ENCODE measurements around the gene ARMH3. TPM values are rescaled to one million over a fixed set of nuclear protein-coding genes. Genes with fewer than 3 reads are reported as not detected.

Gene ARMH3
- total and polyA plus RNA-seq, 4 donors: 14.0 to 25.1 (median 20.8) TPM

DNA sequence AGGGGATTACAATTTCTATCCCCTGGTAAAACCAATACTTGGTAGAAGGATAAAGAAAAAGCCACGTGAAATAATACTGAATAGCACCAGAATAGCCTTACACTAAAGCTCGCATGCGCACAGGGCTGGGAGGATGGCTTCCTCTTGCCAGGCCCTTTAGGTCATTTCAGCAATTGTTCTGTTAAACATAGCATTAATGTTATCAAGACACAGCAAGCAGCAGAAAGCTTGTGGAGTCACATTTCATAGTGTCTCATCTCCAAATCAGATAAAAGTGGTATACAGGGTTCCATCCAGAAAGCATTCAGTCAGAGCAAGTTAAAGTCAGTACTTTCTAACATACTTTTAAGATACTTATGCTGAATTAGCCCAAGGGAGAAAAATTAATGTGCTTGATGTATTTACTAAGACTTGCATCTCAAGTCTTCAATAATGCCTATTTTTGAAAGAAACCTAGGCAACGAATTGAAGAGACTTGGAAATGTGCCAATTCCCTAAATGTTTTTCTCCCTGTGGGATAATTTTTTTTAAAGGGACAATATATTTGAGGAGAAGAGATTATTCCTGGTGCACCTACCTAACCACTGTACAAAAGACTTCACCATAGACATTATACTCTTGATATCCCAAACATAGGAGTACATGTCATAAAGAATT, 258.4 kb downstream of the ARMH3 start:
- Histone ChIP-seq H3K27me3 (ENCODE audit: control insufficient read depth, insufficient read depth, low read length) (no peaks in the 10 kb centered on the region), H3K36me3 (ENCODE audit: control insufficient read depth, insufficient read depth, low read length) (peaks cover 59% of the 10 kb centered on the region), H3K4me3 (ENCODE audit: low read depth, low read length) (no peak overlapping the region), H3K4me1 (ENCODE audit: control insufficient read depth, insufficient read depth, low read length) (no peaks in the 10 kb centered on the region), H3K9me3 (ENCODE audit: control insufficient read depth, insufficient read depth, low read length) (no peaks in the 10 kb centered on the region), H3K27ac (ENCODE audit: low read depth, low read length) (no peak overlapping the region)
- no CpG with 5 or more reads among the region's 4 CpGs for WGBS (ENCODE audit: insufficient coverage)
- DNase-seq (ENCODE audit: low read depth in 4 of 6, low spot score in 6 of 6): no peak

Small RNAs within 50 kb of the gene (small RNA-seq; reads per million reads assigned to genes)
- gene AL500527.1 (ENCODE audit: low replicate concordance) (not detected), gene AL500527.2 (ENCODE audit: low replicate concordance) (not detected), gene RF00017 (ENCODE audit: low replicate concordance) (not detected), gene RF00019 (ENCODE audit: low replicate concordance) (not detected)

Other genes starting within 250 kb of the ARMH3 start
- gene OGA, start 237.7 kb downstream of the ARMH3 start, total RNA-seq: 100 to 1,000 TPM; 173 to 267 TPM
- gene OGA, start 237.7 kb downstream of the ARMH3 start, polyA plus RNA-seq (ENCODE audit: insufficient read length in 2 of 2): 100 to 1,000 TPM; 173 to 218 TPM
- gene KCNIP2, start 212.4 kb downstream of the ARMH3 start, total RNA-seq: 10 to 100 TPM; 11.0 to 14.4 TPM
- 10 to 100 TPM; 51.9 to 58.5 TPM for gene KCNIP2, start 212.4 kb downstream of the ARMH3 start, polyA plus RNA-seq (ENCODE audit: insufficient read length in 2 of 2)
- gene HPS6, start 9.2 kb upstream of the ARMH3 start, total RNA-seq: 10 to 100 TPM; 12.2 to 18.3 TPM
- gene HPS6, start 9.2 kb upstream of the ARMH3 start, polyA plus RNA-seq (ENCODE audit: insufficient read length in 2 of 2): 10 to 100 TPM; 12.7 to 12.9 TPM
- gene LDB1, start 64.2 kb upstream of the ARMH3 start, total RNA-seq: 10 to 100 TPM; 40.4 to 84.9 TPM
- gene LDB1, start 64.2 kb upstream of the ARMH3 start, polyA plus RNA-seq (ENCODE audit: insufficient read length in 2 of 2): 100 to 1,000 TPM in 1 of 2 donors, 10 to 100 TPM in 1; 95.7 to 102 TPM
- 10 to 100 TPM in 1 of 2 donors, 1 to 10 TPM in 1; 9.9 to 13.8 TPM for gene PPRC1, start 76.9 kb upstream of the ARMH3 start, total RNA-seq
- gene PPRC1, start 76.9 kb upstream of the ARMH3 start, polyA plus RNA-seq (ENCODE audit: insufficient read length in 2 of 2): 10 to 100 TPM; 23.6 to 30.0 TPM
- gene NOLC1, start 96.2 kb upstream of the ARMH3 start, total RNA-seq: 10 to 100 TPM; 36.1 to 45.3 TPM
- 100 to 1,000 TPM in 1 of 2 donors, 10 to 100 TPM in 1; 92.0 to 103 TPM for gene NOLC1, start 96.2 kb upstream of the ARMH3 start, polyA plus RNA-seq (ENCODE audit: insufficient read length in 2 of 2)
- under 1 TPM; 0.40 to 0.50 TPM for gene ELOVL3, start 170.1 kb upstream of the ARMH3 start, total RNA-seq
- gene ELOVL3, start 170.1 kb upstream of the ARMH3 start, polyA plus RNA-seq (ENCODE audit: insufficient read length in 2 of 2): under 1 TPM in 1 of 2 donors, not detected in 1; 0.42 TPM
- 1 to 10 TPM in 1 of 2 donors, not detected in 1; 1.6 TPM for gene PITX3, start 185.3 kb upstream of the ARMH3 start, total RNA-seq
- under 1 TPM; 0.14 to 0.22 TPM for gene PITX3, start 185.3 kb upstream of the ARMH3 start, polyA plus RNA-seq (ENCODE audit: insufficient read length in 2 of 2)
- gene GBF1, start 189.4 kb upstream of the ARMH3 start, total RNA-seq: 10 to 100 TPM; 29.0 to 35.5 TPM
- 10 to 100 TPM; 59.1 to 60.4 TPM for gene GBF1, start 189.4 kb upstream of the ARMH3 start, polyA plus RNA-seq (ENCODE audit: insufficient read length in 2 of 2)